HG03558 (cell line): ENCODE measurements around the gene HDDC2.

Experiments
- ATAC-seq: cut with Tn5 transposase; IDR thresholded peaks from one replicate; pipeline ENCODE4 v1.9.1; 2021; ENCODE audit warnings: moderate number of reproducible peaks; ENCODE audit not compliant: unreplicated experiment; ENCODE audit errors: extremely low read depth

Gene HDDC2

DNA sequence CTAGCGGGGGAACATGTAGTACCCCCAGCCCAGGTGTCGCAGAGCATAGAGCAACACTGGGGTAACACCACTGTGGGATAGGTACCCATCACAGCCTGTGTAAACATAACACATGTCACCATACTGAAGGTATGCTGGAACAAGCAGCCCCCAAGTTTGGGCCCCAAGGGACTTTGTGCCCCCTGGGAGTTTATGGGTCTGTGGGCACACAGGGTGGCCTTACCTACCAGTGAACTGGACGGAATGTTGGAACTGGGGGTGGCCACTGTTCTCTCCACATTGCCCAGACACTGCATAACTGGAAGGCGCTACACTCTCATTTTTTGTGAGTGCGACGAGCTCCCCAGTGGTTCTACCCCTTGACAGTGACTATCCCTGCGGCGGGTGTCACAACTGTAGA is 28.5 kb downstream of the HDDC2 start:
- no peak for ATAC-seq

- ATAC-seq, result no peak
These were observed 30.1 kb downstream of the HDDC2 start for GRCh38 chr6:125271486-125272159.

DNA sequence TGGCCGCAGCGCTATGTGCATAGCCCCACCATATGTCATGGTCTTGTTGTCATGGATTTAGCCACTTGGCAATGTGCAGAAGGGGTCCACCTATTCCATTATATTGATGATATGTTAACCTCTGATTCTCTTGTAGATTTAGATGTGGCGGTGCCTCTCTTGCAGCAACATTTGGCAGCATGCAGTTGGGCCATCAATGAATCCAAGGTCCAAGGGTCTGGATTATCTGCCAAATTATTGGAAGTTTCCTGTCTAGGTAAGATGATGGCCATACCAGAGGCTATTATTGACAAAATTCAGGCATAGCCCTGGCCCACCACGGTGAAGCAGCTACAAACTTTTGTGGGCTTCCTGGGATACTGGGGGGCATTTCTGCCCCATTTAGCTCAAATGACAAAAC is 31.4 kb downstream of the HDDC2 start:
- ATAC-seq, result no peak

- no peak for ATAC-seq
These were observed 32.3 kb downstream of the HDDC2 start for GRCh38 chr6:125269328-125269985.

DNA sequence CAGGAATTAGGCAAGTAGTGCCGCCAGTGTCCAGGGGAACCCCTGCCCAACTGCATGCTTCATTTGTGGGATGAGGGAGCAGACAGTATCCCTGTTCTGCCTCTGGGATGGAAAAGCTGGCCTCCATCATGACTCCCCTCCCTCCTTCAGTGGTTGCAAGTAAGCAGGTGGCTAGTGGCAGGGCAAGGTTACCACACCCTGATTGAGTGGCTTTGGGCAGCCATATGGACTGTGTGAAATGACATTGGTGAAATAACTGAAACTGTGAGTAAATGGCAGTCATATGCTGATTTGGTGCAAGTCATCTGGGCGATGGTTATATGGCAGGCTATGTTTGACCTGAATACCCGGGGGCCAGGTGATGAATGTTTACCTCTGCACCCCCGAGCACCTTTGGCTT is 33.0 kb downstream of the HDDC2 start:
- ATAC-seq, result no peak

DNA sequence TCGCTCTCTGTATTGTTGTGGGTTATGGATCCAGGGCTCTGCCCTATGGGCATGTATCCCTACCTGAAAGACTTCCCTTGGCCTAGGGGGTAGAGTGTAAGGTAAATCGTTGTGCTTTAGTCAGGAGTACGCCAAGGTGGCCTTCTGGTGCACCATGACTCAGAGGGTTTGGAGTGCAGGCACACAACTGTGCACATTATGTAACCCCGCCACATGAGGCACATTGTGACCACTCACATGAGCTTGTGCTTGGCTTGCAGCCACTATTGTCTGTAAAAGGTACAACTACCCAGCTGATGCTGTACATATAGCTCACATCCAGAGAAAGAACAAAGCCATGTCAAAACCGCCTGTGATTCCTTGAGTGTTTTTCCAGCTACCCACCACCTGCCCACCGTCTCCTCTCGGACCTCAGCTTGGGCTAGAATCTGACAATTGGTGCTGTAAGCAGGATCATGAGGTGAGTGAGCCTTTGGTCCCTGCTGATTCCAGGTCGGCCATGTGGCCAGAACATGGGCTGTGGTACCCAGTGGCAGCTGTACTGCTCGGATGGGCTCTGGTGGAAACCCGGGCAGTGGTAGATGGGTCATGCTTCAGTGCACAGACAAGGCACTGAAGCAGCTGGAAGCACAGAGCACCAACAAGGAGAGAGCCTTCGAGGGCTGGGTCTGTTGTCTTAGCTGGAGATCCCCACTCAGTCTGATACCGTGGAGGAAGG is 33.8 kb downstream of the HDDC2 start:
- ATAC-seq, result no peak

GRCh38 chr6:125264476-125264875 is 37.3 kb downstream of the HDDC2 start:
- ATAC-seq, result no peak

DNA sequence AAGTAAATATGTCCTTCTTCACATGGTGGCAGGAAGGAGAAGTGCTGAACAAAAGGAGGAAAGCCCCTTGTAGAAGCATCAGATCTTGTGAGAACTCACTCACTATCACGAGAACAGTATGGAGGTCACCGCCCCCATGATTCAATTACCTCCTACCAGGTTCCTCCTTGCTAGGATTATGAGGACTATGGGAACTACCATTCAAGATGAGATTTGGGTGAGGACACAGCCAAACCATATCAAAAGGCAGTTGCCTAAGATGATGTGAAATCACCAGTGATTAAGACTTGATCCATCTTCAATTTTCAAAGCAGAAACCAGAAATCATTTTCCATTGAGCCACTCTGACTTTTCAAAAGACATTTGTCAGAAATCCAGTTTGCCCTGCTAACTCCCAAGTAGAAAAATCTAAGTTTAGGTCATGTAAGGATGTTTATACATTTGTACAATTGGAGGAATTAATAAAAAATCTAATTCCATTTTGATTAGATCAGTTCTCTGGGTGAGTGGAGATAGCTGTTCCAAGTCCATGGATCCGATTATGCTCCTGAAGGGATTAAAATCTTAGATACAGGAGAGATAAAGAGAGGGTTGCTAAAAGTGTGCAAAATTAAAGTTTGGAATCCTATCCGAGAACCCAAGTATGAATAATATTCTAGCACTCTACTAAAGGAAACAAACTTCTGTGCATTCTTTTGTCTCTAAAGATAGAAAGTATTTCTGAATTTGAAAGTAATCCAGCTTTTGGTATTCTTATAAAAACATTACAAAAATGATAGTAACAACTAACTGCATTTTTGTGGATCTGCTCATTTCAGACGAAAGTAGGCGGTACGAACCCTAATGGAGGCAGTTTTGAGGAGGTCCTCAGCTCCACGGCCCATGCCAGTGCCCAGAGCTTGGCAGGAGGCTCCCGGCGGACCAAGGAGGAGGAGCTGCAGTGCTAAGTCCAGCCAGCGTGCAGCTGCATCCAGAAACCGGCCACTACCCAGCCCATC is 39.5 kb downstream of the HDDC2 start:
- ATAC-seq, result no peak

DNA sequence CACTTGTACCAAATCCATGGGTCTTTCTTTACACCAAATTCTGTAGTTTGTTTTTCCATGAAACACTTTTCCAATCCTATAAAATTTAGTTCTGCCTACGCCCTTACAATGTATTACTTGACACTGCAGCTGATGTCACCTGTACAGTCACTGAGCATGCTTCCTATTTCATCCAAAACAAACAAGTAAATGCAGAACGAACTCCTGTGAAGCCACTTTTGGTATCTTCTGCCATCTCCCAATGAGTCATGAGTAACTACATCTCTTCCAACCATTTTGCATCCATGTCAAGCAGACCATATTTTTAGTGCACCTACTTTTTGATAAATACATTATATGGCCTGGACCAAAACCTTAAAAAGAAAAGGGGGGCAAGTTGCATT is 42.4 kb downstream of the HDDC2 start:
- ATAC-seq, result no peak

DNA sequence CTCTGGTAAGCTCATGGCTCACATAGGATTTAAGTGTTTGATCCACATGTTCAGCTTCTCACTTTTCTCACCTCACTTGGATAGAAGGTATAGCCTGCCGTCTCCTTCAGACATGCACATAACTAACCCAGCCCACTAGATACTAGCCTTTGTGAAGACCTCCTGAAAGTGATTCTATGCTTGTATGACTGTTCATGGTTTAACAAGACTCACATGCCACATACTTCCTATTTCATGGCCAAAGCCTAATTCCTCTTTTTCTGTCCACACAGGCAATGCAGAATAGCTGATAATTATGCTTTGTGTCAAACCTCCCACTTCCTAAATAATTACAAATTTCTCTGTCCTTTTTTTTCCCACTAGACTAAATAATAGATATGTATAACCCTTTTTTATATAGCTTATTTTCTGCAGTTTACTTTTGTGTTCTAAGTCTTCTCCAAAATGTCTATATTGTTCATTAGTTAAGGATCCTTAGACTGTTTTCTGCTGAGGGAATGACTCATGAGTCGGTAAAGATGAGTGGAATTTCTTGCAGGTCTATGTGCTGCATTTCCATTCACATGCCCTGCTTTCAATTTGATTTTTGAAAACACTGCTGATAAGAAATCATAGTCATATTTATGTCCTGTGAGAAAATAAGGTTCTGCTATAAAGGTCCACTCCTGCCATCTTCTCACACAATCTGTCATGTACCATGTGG is 43.0 kb downstream of the HDDC2 start:
- no peak for ATAC-seq

- ATAC-seq, result no peak
These were observed 44.4 kb downstream of the HDDC2 start for GRCh38 chr6:125257351-125257750.

DNA sequence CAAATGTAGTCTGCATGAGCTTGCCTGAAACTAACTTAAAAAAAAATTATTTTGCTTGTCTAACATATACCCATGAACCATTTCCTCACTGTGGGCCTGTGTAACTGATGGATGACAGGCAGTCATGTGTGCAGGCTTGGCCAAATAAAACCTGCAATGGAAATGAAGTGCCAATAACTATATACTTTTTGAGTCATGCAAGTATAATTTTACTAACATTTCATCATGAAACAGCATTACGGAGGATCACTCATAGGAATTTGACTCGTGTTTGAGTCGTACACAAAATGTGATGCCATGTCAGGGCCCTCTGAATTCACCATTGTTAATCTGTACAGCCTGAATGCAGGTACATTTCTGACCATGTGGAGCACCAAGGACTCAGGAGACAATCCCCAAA is 46.6 kb downstream of the HDDC2 start:
- no peak for ATAC-seq

- no peak for ATAC-seq
These were observed 47.4 kb downstream of the HDDC2 start for GRCh38 chr6:125254321-125254720.

DNA sequence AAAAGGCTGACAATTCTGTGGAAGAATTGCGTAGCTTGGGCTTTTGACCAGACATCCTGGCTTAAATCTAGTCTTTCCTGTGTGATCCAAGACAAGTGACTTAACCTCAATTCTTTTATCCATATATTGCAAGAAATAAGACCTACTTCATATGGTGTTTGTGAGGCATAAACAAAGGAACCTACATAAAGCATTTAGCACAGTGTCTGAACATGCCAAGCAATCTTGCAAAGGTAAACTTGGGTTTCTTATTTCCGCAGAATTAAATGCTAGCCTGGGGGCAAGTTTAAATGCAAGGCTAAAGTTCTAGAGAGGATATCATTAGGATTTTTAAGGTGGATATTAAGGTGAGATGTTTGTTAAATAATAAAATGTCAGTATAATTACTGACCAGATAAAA is 47.9 kb downstream of the HDDC2 start:
- no peak for ATAC-seq

DNA sequence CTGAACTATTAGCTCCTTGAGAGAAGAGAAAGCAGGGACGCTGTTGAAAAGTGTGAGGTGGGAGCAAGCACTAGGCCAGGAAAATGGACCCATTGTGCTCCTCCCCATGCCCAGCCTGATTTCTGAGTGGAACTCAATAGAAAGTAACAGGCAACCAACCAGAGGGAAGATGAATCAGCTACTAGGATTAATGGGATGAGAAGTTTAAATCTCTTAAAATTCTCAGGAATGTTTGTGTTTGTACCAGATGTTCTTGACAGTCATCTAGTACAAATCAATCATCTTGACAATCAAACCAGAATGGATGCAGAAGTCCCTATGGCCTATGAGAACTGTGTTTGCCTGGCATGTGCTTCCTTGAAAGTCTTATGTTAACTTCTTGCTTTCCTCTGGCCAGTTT is 48.9 kb downstream of the HDDC2 start:
- no peak for ATAC-seq

- ATAC-seq, result no peak
These were observed 50.1 kb downstream of the HDDC2 start for GRCh38 chr6:125251516-125252220.

- ATAC-seq, result no peak
These were observed 51.3 kb downstream of the HDDC2 start for GRCh38 chr6:125250511-125250910.

- no peak for ATAC-seq
These were observed 53.6 kb downstream of the HDDC2 start for GRCh38 chr6:125248136-125248535.

- ATAC-seq, result no peak
These were observed 55.2 kb downstream of the HDDC2 start for GRCh38 chr6:125246566-125246965.
